Middle frontal gyrus (tissue), 1 donor: Measurements from ENCODE around the gene ENPP6.
A peak's percentile ranks its signal among the peaks of the same experiment; 100 is the strongest.

Source experiments
- DNase-seq: peaks from one replicate; pipeline ENCODE4 v3.0.0-alpha.2; 2015; ENCODE audit warnings: low spot score; ENCODE audit errors: extremely low spot score

Gene ENPP6

DNA sequence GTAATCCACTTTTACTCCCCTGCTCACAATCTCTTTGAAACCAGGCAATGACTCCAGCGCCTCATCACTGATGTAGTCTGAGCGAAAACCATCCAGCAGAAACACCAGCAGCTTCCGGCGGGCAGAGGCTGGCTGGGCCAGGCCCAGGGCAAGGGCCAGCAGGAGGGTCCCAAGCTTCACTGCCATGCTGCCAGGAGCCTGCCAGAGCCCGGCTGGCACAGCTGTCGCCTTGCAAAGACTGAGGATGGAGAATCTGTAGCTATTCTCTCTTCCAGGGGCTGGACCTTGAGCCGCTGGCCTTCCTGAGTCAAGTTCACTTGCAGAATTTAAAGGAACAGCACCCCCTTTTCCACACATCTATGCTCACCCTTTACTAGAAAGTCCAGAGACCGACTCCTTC is at the start of gene ENPP6:
TSS of gene ENPP6 (minus strand) at position 240 of the 400 bp plus-strand sequence. CDS start at position 186, 54 bp downstream.
- no peak for DNase-seq

DNA sequence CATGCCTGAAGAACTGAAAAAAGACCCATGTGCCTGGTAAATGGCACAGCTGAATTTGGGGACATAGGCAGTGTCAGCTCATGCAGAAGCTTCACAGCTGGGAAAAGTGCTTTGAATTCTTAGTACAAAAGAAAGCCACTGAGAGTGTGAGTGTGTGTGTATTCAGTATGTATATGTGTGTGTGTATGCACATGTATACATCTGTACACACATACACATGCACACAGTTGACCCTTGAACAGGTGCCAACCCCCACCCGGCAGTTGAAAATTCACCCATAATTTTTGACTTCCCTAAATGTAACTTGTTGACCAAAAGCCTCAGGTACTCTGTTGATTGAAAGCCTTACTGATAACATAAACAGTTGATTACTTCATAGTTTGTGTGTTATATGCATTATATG is 49.5 kb upstream of the ENPP6 start:
- DNase-seq: no peak

GRCh38 chr4:184265546-184266351 is 48.1 kb upstream of the ENPP6 start:
- DNase-seq: no peak

DNA sequence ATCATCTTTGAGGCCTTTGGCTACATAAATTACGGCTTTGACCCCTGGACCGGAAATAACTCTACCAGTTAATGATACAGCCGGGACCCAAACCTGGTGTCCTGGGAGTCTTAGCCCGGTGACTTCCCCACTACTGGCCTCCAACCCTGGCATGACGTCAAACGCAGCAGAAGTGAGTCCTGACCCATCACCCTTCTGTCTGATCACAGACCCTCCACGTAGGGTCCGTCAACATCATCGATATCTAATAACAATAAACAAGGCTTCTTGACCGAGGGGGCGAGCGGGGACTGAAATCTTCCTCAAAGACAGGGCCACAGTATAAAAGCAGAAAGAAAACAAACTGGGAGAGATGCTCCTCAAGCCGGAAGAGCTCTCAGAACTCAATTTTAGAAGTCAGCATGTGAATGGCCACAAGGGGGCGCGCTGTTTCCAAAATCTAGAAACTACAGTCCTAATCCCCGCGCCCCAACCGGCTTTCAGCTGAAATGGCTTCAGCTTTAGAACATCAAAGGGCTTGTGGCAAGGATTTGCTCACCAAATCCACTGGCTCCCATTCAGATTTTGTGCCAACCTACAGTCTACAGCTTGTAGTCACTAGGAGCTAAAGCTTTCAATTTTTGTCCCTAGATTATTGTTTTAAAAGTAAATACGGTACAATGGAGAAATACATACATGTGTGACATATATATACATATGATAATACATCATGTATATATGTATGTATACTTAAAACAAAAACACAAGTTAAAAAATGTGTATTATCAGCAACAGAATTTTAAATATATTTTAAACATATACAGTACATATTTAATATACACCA is 46.4 kb upstream of the ENPP6 start:
- DNase-seq: peak; percentile 87

GRCh38 chr4:184263461-184263860 is 45.8 kb upstream of the ENPP6 start:
- DNase-seq: no peak

GRCh38 chr4:184262901-184263300 is 45.2 kb upstream of the ENPP6 start:
- DNase-seq: no peak

DNA sequence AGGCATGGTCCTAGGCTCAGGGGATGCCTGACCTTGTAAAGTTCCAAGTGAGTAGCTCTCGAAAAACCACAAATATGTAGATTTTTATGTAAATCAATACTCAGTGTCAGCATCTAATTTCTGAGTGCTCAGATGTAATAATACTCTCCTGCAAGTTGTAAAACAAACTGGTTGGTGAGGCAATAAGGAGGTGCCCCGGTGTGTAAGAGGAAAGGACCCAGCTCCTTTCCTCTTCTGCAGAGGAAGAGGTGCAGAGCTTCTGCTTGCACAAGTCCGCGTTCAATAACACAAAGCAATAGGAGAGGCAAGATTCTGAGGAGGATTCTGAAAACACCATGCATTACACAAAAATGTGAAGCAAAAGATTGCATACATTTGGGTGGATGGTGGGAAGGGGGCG is 43.6 kb upstream of the ENPP6 start:
- no peak for DNase-seq

DNA sequence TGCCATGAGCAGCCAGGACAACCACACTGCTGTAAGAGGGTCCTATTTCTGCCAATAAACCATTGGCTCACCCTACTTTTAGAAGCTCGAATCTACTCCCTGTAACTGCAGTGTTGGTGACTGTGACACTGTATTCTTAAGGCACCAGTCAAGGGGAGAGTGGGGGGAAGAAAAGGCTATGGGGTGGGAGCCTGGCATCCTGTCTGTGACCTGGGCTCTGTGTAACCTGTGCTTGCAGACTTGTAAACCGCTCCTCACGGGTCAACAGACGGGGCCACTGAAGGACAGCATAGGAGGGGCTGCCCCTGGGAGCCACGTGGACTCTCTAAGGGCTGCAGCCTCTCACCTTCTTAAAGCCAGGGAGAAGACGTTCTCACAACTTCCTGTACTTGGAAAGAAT is 42.2 kb upstream of the ENPP6 start:
- no peak for DNase-seq

DNA sequence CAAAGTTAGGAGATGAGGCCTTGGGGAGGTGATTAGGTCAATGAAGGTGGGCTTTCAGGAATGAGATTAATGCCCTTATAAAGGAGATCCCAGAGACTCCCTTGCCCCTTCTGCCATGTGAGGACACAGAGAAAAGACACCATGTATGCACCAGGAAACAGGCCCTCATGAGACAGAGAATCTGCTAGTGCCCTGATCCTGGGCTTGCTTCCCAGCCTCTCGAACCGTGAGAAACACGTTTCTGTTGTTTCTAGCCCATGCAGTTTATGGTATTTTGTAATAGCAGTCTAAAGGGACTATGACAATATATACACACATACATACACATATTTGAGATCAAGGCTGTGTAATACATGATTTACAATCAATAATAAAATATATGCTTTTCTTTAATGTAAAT is 41.4 kb upstream of the ENPP6 start:
- no peak for DNase-seq

DNA sequence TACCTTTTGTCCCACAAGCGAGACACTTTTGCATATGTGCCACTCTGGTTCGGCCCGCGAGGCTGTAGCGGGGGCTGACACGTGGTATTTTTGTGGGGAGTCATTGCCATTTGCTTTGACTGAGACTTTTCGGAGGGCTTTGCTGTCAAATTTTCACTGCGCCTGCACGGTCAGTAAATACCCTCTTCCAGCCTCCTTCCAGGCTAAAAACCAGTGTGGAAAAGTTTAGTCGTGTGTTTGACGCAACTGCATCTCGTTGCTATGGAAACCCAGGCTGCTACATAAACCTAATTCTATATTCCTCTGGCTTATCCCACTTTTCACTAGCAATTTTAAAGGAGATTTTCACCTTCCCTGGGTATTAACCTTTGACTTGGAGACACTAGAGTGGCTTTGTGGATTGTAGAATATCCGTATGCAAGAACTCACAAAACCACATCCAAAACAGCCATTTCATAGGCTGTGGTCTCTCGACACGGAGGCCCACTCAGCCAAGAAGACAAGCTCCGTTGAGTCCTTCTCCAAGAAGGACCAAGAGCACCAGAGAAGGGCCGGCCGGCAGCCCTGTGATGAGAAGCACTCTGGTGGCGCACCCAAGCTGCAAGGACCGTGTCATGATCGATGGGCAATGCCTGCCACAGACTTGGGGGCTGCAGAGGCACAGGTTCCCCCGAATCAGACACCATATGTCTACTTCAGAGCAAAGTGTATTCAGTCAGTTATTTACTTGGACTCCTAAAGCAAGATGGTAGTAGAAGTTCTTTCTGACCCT is 38.4 kb upstream of the ENPP6 start:
- no peak for DNase-seq

DNA sequence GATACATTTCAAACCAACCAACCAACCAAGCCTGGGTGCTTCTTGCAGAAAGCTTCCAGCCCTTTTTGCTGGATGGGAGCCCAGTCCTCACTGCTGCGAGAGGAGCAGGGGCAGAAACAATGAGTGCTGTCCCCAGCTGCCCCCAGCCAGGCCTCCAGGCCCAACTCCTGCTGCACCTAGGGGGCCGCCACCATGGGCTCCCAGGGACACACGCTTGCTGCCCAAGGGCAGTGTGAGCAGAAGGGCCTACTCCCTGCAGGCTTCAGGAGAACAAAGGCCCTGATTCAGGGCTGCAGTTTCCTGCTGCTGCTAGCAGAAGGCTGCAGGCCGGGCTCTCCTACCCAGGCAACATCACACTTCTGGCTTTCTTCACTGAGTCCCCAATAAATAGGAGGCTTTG is 37.7 kb upstream of the ENPP6 start:
- no peak for DNase-seq

GRCh38 chr4:184253072-184253420 is 35.4 kb upstream of the ENPP6 start:
- no peak for DNase-seq

- DNase-seq: no peak
Observed at GRCh38 chr4:184252136-184253071, 34.7 kb upstream of the ENPP6 start.

- no peak for DNase-seq
Observed at GRCh38 chr4:184251670-184251980, 34.0 kb upstream of the ENPP6 start.

- no peak for DNase-seq
Observed at GRCh38 chr4:184250795-184251669, 33.4 kb upstream of the ENPP6 start.

GRCh38 chr4:184248216-184248615 is 30.5 kb upstream of the ENPP6 start:
- DNase-seq: no peak

DNA sequence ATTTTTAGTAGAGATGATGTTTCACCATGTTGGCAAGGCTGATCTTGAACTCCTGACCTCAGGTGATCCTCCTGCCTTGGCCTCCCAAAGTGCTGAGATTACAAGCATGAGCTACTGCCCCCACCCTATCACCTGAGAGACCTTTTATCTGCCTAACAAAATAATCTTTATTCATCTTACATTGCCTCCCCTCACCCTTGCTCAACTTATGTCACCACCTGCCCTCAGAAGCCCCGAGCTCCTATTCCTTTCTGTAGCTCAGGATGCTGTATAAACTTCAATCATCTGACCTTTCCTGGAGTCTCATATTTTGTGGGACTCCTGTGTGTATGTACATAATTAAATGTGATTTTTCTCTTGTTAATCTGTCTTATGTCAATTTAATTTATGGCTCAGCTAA is 29.7 kb upstream of the ENPP6 start:
- no peak for DNase-seq

GRCh38 chr4:184246426-184246825 is 28.8 kb upstream of the ENPP6 start:
- no peak for DNase-seq

DNA sequence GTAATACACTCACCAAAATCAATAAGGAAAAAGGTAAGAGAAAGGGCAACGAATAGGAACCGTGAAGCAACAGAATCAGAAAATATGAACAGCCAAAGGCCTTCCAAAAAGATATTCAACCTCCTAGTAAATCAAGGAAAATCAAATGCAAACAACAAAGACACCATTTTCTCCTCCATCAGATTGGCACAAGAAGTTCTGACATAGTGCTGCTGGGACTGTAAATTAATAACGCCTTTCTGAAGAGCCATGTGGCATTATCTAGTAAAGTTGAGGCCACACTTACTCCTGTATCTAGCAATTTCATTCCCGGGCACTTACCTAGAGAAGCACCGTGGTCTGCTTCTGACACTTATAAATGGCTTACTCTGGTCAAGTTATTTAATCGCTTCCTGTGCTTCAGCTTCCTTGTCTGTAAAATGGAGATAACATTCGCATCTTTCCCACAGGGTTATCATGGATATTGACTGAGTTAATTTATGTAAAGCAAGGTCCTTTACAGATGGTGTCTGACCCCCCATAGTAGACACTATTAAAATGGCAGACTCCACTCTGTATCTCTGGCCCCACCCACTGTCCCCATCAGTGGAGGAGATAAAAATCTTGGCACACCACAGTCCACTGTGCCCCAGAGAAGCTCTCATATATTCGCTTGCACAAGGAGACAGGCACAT is 20.5 kb upstream of the ENPP6 start:
- no peak for DNase-seq
